CD4-positive, alpha-beta memory T cell (primary cell): ENCODE measurements around the gene LRRC8C. TPM values are rescaled to one million over a fixed set of nuclear protein-coding genes. Genes with fewer than 3 reads are reported as not detected.

Experiments used
- CTCF ChIA-PET: fragments of 350-600 bp; sonication (Branson Sonifier 250); formaldehyde crosslinking; loops from one replicate; lab custom pipeline; 2021; ENCODE audit warnings: inconsistent platforms; ENCODE audit not compliant: partially characterized antibody; lab: Charles Lee
- POLR2A ChIA-PET: fragments of 350-600 bp; sonication (Branson Sonifier 250); formaldehyde crosslinking; loops from one replicate; lab custom pipeline; 2021; ENCODE audit not compliant: partially characterized antibody; lab: Charles Lee
- DNase-seq, 5 donors: peaks; one replicate each; pipeline versions ENCODE4 v3.0.0 to v3.0.0-alpha.2; 2020 to 2022; ENCODE audit warnings: mixed read lengths in 1 of 5
- H3K27ac ChIP-seq: one replicate; pipeline ENCODE4 v1.7.0; 2013; ENCODE audit warnings: low read depth, low read length
- H3K27me3 ChIP-seq: 2 replicates; pipeline ENCODE4 v1.7.0; 2013; ENCODE audit warnings: mild to moderate bottlenecking, low read length, moderate library complexity; ENCODE audit not compliant: insufficient read depth
- H3K36me3 ChIP-seq: 2 replicates; pipeline ENCODE4 v1.7.0; 2013; ENCODE audit warnings: mild to moderate bottlenecking, low read length, moderate library complexity; ENCODE audit not compliant: insufficient read depth
- H3K4me1 ChIP-seq: 2 replicates; pipeline ENCODE4 v1.7.0; 2013; ENCODE audit warnings: mild to moderate bottlenecking, low read length, moderate library complexity; ENCODE audit not compliant: insufficient read depth
- H3K4me3 ChIP-seq, 2 donors: one replicate each; pipeline ENCODE4 v1.7.0; 2013; ENCODE audit warnings: low read length in 2 of 2, mild to moderate bottlenecking in 1 of 2
- H3K9me3 ChIP-seq, 2 donors: one replicate each; pipeline ENCODE4 v1.7.0; 2013; ENCODE audit warnings: low read length in 2 of 2, control low read depth in 1 of 2; ENCODE audit not compliant: control insufficient read depth in 1 of 2
- H3K27ac Mint-ChIP-seq, 7 donors: one replicate each; pipeline ENCODE4 v1.8.0; 2020 to 2021; ENCODE audit warnings: mixed read lengths in 7 of 7, mild to moderate bottlenecking in 6 of 7, inconsistent platforms in 3 of 7, moderate library complexity in 3 of 7
- H3K27me3 Mint-ChIP-seq, 2 donors: one replicate each; pipeline ENCODE4 v1.8.0; 2020 to 2021; ENCODE audit warnings: mixed read lengths in 2 of 2
- H3K36me3 Mint-ChIP-seq, 2 donors: one replicate each; pipeline ENCODE4 v1.8.0; 2020 to 2021; ENCODE audit warnings: mixed read lengths in 2 of 2, inconsistent platforms in 1 of 2, mild to moderate bottlenecking in 1 of 2
- H3K4me1 Mint-ChIP-seq, 4 donors: one replicate each; pipeline ENCODE4 v1.8.0; 2020 to 2021; ENCODE audit warnings: mixed read lengths in 4 of 4, mild to moderate bottlenecking in 1 of 4
- H3K4me3 Mint-ChIP-seq, 8 donors: one replicate each; pipeline ENCODE4 v1.8.0; 2020 to 2021; ENCODE audit warnings: mixed read lengths in 8 of 8, mild to moderate bottlenecking in 7 of 8, moderate library complexity in 6 of 8, inconsistent platforms in 3 of 8
- H3K9me3 Mint-ChIP-seq, 8 donors: one replicate each; pipeline ENCODE4 v1.8.0; 2020 to 2021; ENCODE audit warnings: mixed read lengths in 8 of 8, mild to moderate bottlenecking in 5 of 8, inconsistent platforms in 3 of 8, moderate library complexity in 1 of 8
- intact Hi-C: fragments of 100-400 bp; cut with micrococcal nuclease; formaldehyde crosslinking; loops from one replicate; pipeline ENCODE4 v1.15.1; 2023
- polyA plus RNA-seq, 2 donors: library from polyadenylated mRNA; unstranded; fragments of 300-500 nt; fragmentation: Illumina TruSeq; gene quantifications; one replicate each; pipeline ENCODE4 v1.2.3, GENCODE V29; 2021
- total RNA-seq, 2 experiments: library from RNA; stranded (reverse); gene quantifications; one replicate each; pipeline ENCODE4 v1.2.3, GENCODE V29; 2021

Gene LRRC8C
- total and polyA plus RNA-seq, 4 experiments from 2014 or later: 21.2 to 57.1 (median 43.4) TPM

DNA sequence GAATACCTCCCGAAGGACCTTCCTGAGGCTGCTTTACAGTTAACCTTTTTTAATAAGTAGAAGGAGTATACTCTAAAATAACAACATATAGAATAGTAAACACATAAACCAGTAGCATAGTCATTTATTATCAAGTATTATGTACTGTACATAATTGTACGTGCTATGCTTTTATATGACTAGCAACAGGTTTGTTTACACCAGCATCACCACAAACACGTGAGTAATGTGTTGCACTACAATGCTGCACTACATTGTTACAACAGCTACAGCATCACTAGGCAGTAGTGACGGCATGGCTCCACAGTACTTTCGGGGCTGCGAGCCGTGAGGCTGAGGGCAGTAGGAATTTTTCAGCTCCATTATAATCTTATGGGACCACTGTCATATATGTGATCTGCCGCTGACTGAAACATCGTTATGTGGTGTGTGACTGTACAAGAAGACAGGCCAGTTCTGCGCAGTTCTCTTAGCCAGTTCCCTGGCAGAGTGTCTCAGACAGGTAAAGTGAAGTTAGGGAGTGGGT is 105.1 kb downstream of the LRRC8C start:
- H3K36me3 ChIP-seq: no peaks in the 10 kb centered on the region
- no peaks in the 10 kb centered on the region for H3K27me3 ChIP-seq
- ChIA-PET CTCF (no interaction called here), POLR2A (interaction anchor here (0.9 to 2.2 kb wide), 2 partner anchors 20 to 25 kb away, joined by 4 to 8 read pairs; no protein-coding TSS in a partner anchor)
- intact Hi-C loops: no loop called here
- H3K27ac Mint-ChIP-seq: peak overlapping the region in 6 of 7 donors; percentile 8 to 87 (median 55)
- no peaks in the 10 kb centered on the region for H3K9me3 ChIP-seq
- H3K4me3 Mint-ChIP-seq: peak overlapping the region in 1 of 8 donors; percentile 20
- peaks cover 29 to 54% (median 43%) of the 10 kb centered on the region in 4 donors for H3K4me1 Mint-ChIP-seq
- no peak overlapping the region for H3K27ac ChIP-seq
- no peak overlapping the region for H3K4me3 ChIP-seq
- DNase-seq: no peak
- peaks cover 51% of the 10 kb centered on the region for H3K4me1 ChIP-seq
- peaks cover 0 to 4% (median 0%) of the 10 kb centered on the region in 8 donors for H3K9me3 Mint-ChIP-seq
- H3K27me3 Mint-ChIP-seq: no peaks in the 10 kb centered on the region
- peaks cover 2 to 4% of the 10 kb centered on the region in 2 donors for H3K36me3 Mint-ChIP-seq

DNA sequence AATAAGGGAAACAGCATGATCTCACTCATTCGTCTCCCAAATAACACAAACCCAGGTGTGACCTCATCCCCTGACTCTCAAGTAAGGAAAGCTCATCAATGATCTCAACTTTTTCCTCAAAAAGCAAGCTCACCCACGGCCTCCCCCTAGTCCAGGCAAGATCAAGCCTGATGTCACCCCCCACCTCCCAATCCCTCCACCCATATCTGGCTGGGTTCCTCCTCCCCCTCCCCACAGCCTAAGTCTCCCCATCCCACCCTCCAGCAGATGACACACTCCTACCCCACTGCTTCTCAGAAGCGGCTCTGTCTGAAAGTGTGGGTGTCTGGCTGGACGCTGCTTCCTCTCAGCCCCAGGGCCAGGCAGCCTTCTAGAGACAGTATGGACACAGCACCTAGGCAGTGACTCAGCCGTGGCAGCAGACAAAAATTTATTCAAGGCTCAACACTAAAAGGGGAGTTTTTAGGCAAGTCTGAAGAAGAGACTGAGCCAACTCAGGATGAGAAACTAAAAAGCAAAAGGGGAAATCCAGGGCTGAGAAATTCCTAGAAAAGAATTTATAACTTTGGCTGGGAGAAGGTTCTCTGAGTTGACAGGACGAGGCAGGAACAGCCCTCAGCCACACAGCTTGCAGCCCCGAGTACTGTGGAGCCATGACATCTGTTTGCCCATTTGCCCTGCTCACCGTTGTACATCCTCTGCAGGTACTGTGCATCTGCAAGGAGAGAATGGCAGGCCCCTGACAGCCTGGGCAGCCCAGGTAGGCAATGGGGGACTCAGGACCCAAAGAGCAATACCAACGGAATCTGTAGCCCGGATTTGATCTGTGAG is 106.3 kb downstream of the LRRC8C start:
- peak overlapping the region; percentile 46 to 82 (median 72) for H3K4me3 Mint-ChIP-seq
- peak overlapping the region; percentile 41 for H3K27ac ChIP-seq
- peaks cover 51% of the 10 kb centered on the region for H3K4me1 ChIP-seq
- H3K9me3 ChIP-seq: no peaks in the 10 kb centered on the region
- H3K27ac Mint-ChIP-seq: peak overlapping the region; percentile 88 to 96 (median 94)
- ChIA-PET POLR2A (interaction anchor here (1.0 to 2.7 kb wide), 9 partner anchors 17 to 131 kb away, joined by 3 to 13 read pairs (median 3); partner anchors contain the start of gene LRRC8C), CTCF (interaction anchor here (1.3 to 2.2 kb wide), 2 partner anchors 24 to 46 kb away, joined by 3 to 13 read pairs; no protein-coding TSS in a partner anchor)
- H3K36me3 ChIP-seq: no peaks in the 10 kb centered on the region
- H3K9me3 Mint-ChIP-seq: peaks cover 0 to 4% (median 0%) of the 10 kb centered on the region in 8 donors
- H3K4me3 ChIP-seq: no peak overlapping the region
- no peaks in the 10 kb centered on the region for H3K27me3 ChIP-seq
- peaks cover 4 to 9% of the 10 kb centered on the region in 2 donors for H3K36me3 Mint-ChIP-seq
- peak in 1 of 5 donors; percentile 69 for DNase-seq
- intact Hi-C loops: no loop called here
- no peaks in the 10 kb centered on the region for H3K27me3 Mint-ChIP-seq
- peaks cover 28 to 54% (median 43%) of the 10 kb centered on the region in 4 donors for H3K4me1 Mint-ChIP-seq

DNA sequence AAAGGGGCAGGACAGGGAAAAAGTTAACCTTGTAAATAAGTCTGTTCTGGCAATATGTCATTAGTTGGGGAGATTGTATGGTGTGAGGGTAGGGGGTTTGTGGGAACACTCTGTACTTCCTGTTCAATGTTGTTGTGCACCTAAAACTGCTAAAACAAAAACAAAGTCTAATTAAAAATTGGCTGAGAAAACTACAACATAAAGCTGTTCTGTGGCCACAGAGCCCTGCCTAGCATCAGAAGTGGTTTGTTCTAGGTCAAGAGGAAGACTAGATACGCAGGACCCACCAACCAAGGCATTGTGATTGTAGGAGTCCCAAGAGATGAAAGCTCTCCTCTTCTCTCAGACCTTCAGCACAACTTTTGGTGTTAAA is 106.9 kb downstream of the LRRC8C start:
- peaks cover 51% of the 10 kb centered on the region for H3K4me1 ChIP-seq
- H3K27ac Mint-ChIP-seq: peak overlapping the region; percentile 88 to 96 (median 94)
- intact Hi-C loops: no loop called here
- H3K9me3 ChIP-seq: no peaks in the 10 kb centered on the region
- H3K4me3 ChIP-seq: no peak overlapping the region
- no peaks in the 10 kb centered on the region for H3K27me3 ChIP-seq
- ChIA-PET POLR2A (interaction anchor here (1.0 to 2.7 kb wide), 10 partner anchors 16 to 132 kb away, joined by 3 to 13 read pairs (median 3); partner anchors contain the start of gene LRRC8C), CTCF (interaction anchor here (0.9 to 2.2 kb wide), 4 partner anchors 15 to 108 kb away, joined by 3 to 13 read pairs (median 3); no protein-coding TSS in a partner anchor)
- H3K4me3 Mint-ChIP-seq: peak overlapping the region in 7 of 8 donors; percentile 64 to 82 (median 72)
- H3K27ac ChIP-seq: peak overlapping the region; percentile 41
- DNase-seq: peak in 4 of 5 donors; percentile 59 to 69 (median 60)
- H3K27me3 Mint-ChIP-seq: no peaks in the 10 kb centered on the region
- peaks cover 26 to 52% (median 42%) of the 10 kb centered on the region in 4 donors for H3K4me1 Mint-ChIP-seq
- peaks cover 0 to 4% (median 0%) of the 10 kb centered on the region in 8 donors for H3K9me3 Mint-ChIP-seq
- peaks cover 4 to 9% of the 10 kb centered on the region in 2 donors for H3K36me3 Mint-ChIP-seq
- no peaks in the 10 kb centered on the region for H3K36me3 ChIP-seq

DNA sequence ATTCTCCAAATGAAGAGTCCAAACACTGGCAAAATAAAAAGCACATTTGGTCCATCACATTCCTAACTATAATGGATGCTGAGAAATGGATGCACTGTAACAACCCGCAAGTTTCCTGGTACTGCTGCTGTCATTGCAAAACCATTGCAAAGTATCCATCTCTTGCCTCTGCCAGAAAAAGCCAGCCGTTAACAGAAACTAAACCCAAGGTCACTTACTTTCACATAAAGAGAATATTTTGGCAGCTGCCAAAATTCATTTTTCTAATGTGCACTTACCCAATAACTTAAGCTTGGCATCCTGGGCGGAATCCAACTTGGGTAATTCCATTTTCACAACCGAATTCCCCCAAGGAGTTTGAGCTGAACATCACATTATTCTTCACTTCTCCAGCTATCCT is 110.9 kb downstream of the LRRC8C start:
- Histone ChIP-seq H3K4me3 (no peak overlapping the region), H3K27me3 (no peaks in the 10 kb centered on the region), H3K36me3 (no peaks in the 10 kb centered on the region), H3K27ac (no peak overlapping the region), H3K9me3 (no peaks in the 10 kb centered on the region), H3K4me1 (peaks cover 36% of the 10 kb centered on the region)
- H3K4me3 Mint-ChIP-seq: no peak overlapping the region
- no peak overlapping the region for H3K27ac Mint-ChIP-seq
- peaks cover 9 to 20% of the 10 kb centered on the region in 2 donors for H3K36me3 Mint-ChIP-seq
- intact Hi-C loops: no loop called here
- ChIA-PET POLR2A (interaction anchor here (1.1 kb wide), 1 partner anchor 14 kb away, joined by 4 read pairs; no protein-coding TSS in a partner anchor), CTCF (interaction anchor here (2.8 kb wide), 1 partner anchor 19 kb away, joined by 15 read pairs; no protein-coding TSS in a partner anchor)
- peaks cover 26 to 48% (median 40%) of the 10 kb centered on the region in 4 donors for H3K4me1 Mint-ChIP-seq
- peaks cover 0 to 4% (median 0%) of the 10 kb centered on the region in 8 donors for H3K9me3 Mint-ChIP-seq
- no peak for DNase-seq
- H3K27me3 Mint-ChIP-seq: no peaks in the 10 kb centered on the region

DNA sequence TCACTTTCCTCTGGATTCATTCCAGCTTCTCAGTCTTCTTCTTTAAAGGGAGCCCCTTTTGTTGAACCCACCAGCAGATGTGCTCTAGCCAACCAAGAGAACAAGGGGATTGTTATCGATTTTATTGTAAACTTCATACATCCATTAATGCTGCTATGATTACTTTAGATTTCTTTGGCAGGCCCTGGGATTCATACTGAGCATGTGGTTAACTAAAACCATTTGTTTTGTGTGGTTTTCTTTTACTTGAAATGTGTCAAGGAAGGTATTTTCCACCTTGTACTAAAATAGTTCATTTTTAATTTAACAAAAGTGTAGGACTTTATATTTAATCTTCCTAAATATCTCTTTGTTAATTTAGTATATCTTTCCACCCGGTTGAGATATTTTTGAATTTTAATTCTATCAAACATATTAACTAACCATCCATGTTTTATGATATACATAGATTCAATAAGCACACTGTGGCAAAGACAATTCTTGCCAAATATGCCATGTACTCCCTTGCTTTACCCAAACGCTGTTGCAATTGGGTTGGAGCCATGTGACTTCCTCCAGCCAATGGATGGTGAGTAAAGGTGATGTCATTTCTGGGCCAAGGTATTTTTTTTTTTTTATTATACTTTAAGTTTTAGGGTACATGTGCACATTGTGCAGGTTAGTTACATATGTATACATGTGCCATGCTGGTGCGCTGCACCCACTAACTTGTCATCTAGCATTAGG is 113.7 kb downstream of the LRRC8C start:
- H3K36me3 Mint-ChIP-seq: peaks cover 5 to 18% of the 10 kb centered on the region in 2 donors
- Histone ChIP-seq H3K27ac (no peak overlapping the region), H3K27me3 (no peaks in the 10 kb centered on the region), H3K4me3 (no peak overlapping the region), H3K4me1 (peaks cover 8% of the 10 kb centered on the region), H3K36me3 (no peaks in the 10 kb centered on the region), H3K9me3 (no peaks in the 10 kb centered on the region)
- peak overlapping the region in 1 of 7 donors; percentile 70 for H3K27ac Mint-ChIP-seq
- no peak overlapping the region for H3K4me3 Mint-ChIP-seq
- H3K9me3 Mint-ChIP-seq: no peaks in the 10 kb centered on the region
- intact Hi-C loops: no loop called here
- H3K27me3 Mint-ChIP-seq: no peaks in the 10 kb centered on the region
- ChIA-PET CTCF (interaction anchor here (1.6 kb wide), 1 partner anchor 10 kb away, joined by 6 read pairs; no protein-coding TSS in a partner anchor), POLR2A (no interaction called here)
- H3K4me1 Mint-ChIP-seq: peaks cover 7 to 22% (median 15%) of the 10 kb centered on the region in 4 donors
- DNase-seq: no peak

DNA sequence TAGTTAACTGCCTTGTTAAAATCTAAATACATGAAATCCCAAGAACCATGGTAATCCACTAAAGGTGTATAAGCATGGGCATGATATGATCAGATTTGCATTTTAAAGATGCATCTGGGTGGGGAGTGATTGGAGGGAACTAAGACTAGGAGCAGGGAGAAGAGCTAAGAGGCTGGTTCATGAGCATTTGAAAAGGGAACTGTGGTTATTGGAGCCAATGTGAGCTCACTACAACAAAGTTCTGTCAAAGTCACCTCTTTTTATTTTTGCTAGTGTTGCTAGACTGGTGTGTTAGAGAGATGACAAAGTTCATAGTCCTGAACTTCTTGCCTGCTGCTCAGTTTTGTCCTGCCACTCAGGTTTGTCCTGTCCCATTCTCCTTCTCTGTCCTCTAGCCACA is 120.8 kb downstream of the LRRC8C start:
- Histone ChIP-seq H3K27me3 (no peaks in the 10 kb centered on the region), H3K36me3 (no peaks in the 10 kb centered on the region), H3K27ac (no peak overlapping the region), H3K4me1 (peaks cover 59% of the 10 kb centered on the region), H3K9me3 (no peaks in the 10 kb centered on the region), H3K4me3 (no peak overlapping the region)
- intact Hi-C loops: no loop called here
- peak overlapping the region in 5 of 8 donors; percentile 19 to 54 (median 24) for H3K4me3 Mint-ChIP-seq
- H3K9me3 Mint-ChIP-seq: peaks cover 0 to 8% (median 1%) of the 10 kb centered on the region in 8 donors
- no peaks in the 10 kb centered on the region for H3K27me3 Mint-ChIP-seq
- no peaks in the 10 kb centered on the region for H3K36me3 Mint-ChIP-seq
- ChIA-PET POLR2A (interaction anchor here (0.7 to 1.7 kb wide), 2 partner anchors 9 to 34 kb away, joined by 3 to 6 read pairs; no protein-coding TSS in a partner anchor), CTCF (interaction anchor here (1.1 to 15.9 kb wide), 8 partner anchors 9 to 172 kb away, joined by 3 to 267 read pairs (median 6); partner anchors contain the start of gene LRRC8C)
- no peak for DNase-seq
- H3K4me1 Mint-ChIP-seq: peaks cover 43 to 64% (median 54%) of the 10 kb centered on the region in 4 donors
- peak overlapping the region; percentile 59 to 92 (median 79) for H3K27ac Mint-ChIP-seq
